H1 (cell line): Measurements from ENCODE around the gene ST6GALNAC3. TPM values are rescaled to one million over a fixed set of nuclear protein-coding genes. Genes with fewer than 3 reads are reported as not detected.

ENCODE experiments used
- CTCF ChIA-PET: fragments of 300-600 bp; sonication (Branson Sonifier 250); formaldehyde crosslinking; loops from one replicate; lab custom pipeline; 2021; ENCODE audit not compliant: partially characterized antibody; lab: Charles Lee
- POLR2A ChIA-PET: fragments of 300-600 bp; sonication (Branson Sonifier 250); formaldehyde crosslinking; loops from one replicate; lab custom pipeline; 2021; ENCODE audit warnings: inconsistent platforms; ENCODE audit not compliant: partially characterized antibody; lab: Charles Lee
- DNase-seq, 2 experiments: peaks; one replicate each; pipeline versions ENCODE4 v3.0.0 to v3.0.0-alpha.2; 2010 to 2022; ENCODE audit warnings: low spot score in 2 of 2, low read depth in 1 of 2, mixed read lengths in 1 of 2
- FAIRE-seq: peaks from 2 replicates; lab custom pipeline; 2011; peaks lifted over from hg19 to GRCh38; lab: Jason Lieb, UNC
- H2AFZ ChIP-seq: 2 replicates; pipeline ENCODE4 v1.8.1; 2012; ENCODE audit warnings: low read length, inconsistent platforms
- H2AK5ac ChIP-seq: 2 replicates; pipeline ENCODE4 v1.6.1; 2013; ENCODE audit warnings: low read depth, low read length
- H2BK120ac ChIP-seq: replicated peaks from 2 replicates; pipeline ENCODE3; 2013; ENCODE audit warnings: low read depth, low read length, inconsistent platforms
- H2BK12ac ChIP-seq: 2 replicates; pipeline ENCODE4 v1.6.1; 2013; ENCODE audit warnings: low read depth, low read length
- H2BK15ac ChIP-seq: 2 replicates; pipeline ENCODE4 v1.6.1; 2013; ENCODE audit warnings: low read length
- H2BK20ac ChIP-seq: 2 replicates; pipeline ENCODE4 v1.6.1; 2013; ENCODE audit warnings: low read length
- H2BK5ac ChIP-seq: 2 replicates; pipeline ENCODE4 v1.6.1; 2013; ENCODE audit warnings: low read depth, low read length
- H3K14ac ChIP-seq: 2 replicates; pipeline ENCODE4 v1.6.1; 2013; ENCODE audit warnings: inconsistent platforms; ENCODE audit not compliant: insufficient read length
- H3K18ac ChIP-seq: 2 replicates; pipeline ENCODE4 v1.6.1; 2013; ENCODE audit warnings: low read length; ENCODE audit errors: extremely low read depth
- H3K23ac ChIP-seq: 2 replicates; pipeline ENCODE4 v1.6.1; 2013; ENCODE audit warnings: inconsistent platforms; ENCODE audit not compliant: insufficient read length
- H3K23me2 ChIP-seq: 2 replicates; pipeline ENCODE4 v1.6.1; 2013; ENCODE audit warnings: low read depth, low read length
- H3K27ac ChIP-seq: 2 replicates; pipeline ENCODE4 v1.6.1; 2011; ENCODE audit warnings: low read depth, low read length, inconsistent platforms
- H3K27me3 ChIP-seq, 4 experiments: replicated peaks in 1 of 4; 1 replicate in 1 of 4; 2 replicates in 3 of 4; pipeline versions ENCODE4 v1.6.1 to v1.8.1; 2011 to 2013; ENCODE audit warnings: low read length in 3 of 4, mild to moderate bottlenecking in 3 of 4, inconsistent platforms in 2 of 4, mixed read lengths in 2 of 4, moderate library complexity in 1 of 4; ENCODE audit not compliant: control insufficient read depth in 3 of 4, insufficient read depth in 3 of 4; ENCODE audit errors: extremely low read depth in 1 of 4
- H3K36me3 ChIP-seq, 4 experiments: 2 replicates each; pipeline versions ENCODE4 v1.6.1 to v1.8.1; 2011 to 2013; ENCODE audit warnings: mild to moderate bottlenecking in 4 of 4, low read length in 3 of 4, moderate library complexity in 2 of 4, control low read depth in 1 of 4, inconsistent platforms in 1 of 4; ENCODE audit not compliant: insufficient read depth in 4 of 4, control insufficient read depth in 2 of 4
- H3K4ac ChIP-seq: replicated peaks from 2 replicates; pipeline ENCODE3; 2013; ENCODE audit warnings: low read length, low read depth, mixed read lengths, inconsistent platforms; ENCODE audit not compliant: insufficient read length
- H3K4me1 ChIP-seq, 4 experiments: replicated peaks in 1 of 4; 1 replicate in 1 of 4; 2 replicates in 3 of 4; pipeline versions ENCODE4 v1.6.1 to v1.8.1; 2011 to 2013; ENCODE audit warnings: low read length in 3 of 4, inconsistent platforms in 2 of 4, mixed read lengths in 1 of 4; ENCODE audit not compliant: insufficient read depth in 4 of 4, control insufficient read depth in 3 of 4
- H3K4me2 ChIP-seq, 2 experiments: 2 replicates each; pipeline versions ENCODE4 v1.6.1 to v1.8.1; 2011 to 2013; ENCODE audit warnings: low read depth in 2 of 2, low read length in 2 of 2, control low read depth in 1 of 2, inconsistent platforms in 1 of 2, mild to moderate bottlenecking in 1 of 2; ENCODE audit not compliant: insufficient read depth in 1 of 2
- H3K4me3 ChIP-seq, 4 experiments: fragments of 200-600, 300-600 bp in 1 of 4; sonication (generic), shearing (Covaris generic), sonication (Bioruptor Twin) in 1 of 4; 2 replicates each; pipeline versions ENCODE4 v1.5.1 to v1.8.1; 2011 to 2016; ENCODE audit warnings: low read length in 4 of 4, low read depth in 3 of 4, control low read depth in 2 of 4, inconsistent platforms in 2 of 4, mild to moderate bottlenecking in 2 of 4, mixed read lengths in 1 of 4, moderate library complexity in 1 of 4; ENCODE audit not compliant: insufficient read depth in 2 of 4; ENCODE audit errors: extremely low read depth in 1 of 4
- H3K56ac ChIP-seq: replicated peaks from 2 replicates; pipeline ENCODE3; 2013; ENCODE audit warnings: low read depth, mild to moderate bottlenecking, mixed read lengths, low read length, inconsistent platforms; ENCODE audit not compliant: insufficient read length
- H3K79me1 ChIP-seq: 2 replicates; pipeline ENCODE4 v1.6.1; 2013; ENCODE audit warnings: low read depth, low read length, control low read depth
- H3K79me2 ChIP-seq, 2 experiments: 2 replicates each; pipeline versions ENCODE4 v1.6.1 to v1.8.1; 2012 to 2013; ENCODE audit warnings: low read length in 2 of 2, mild to moderate bottlenecking in 2 of 2, inconsistent platforms in 1 of 2; ENCODE audit not compliant: insufficient read depth in 2 of 2, control insufficient read depth in 1 of 2
- H3K9ac ChIP-seq, 4 experiments: replicated peaks in 1 of 4; 1 replicate in 1 of 4; 2 replicates in 3 of 4; pipeline versions ENCODE4 v1.6.1 to v1.8.1; 2011 to 2013; ENCODE audit warnings: low read depth in 3 of 4, low read length in 3 of 4, control low read depth in 2 of 4, mild to moderate bottlenecking in 2 of 4, moderate library complexity in 2 of 4, inconsistent platforms in 1 of 4; ENCODE audit errors: extremely low read depth in 1 of 4
- H3K9me3 ChIP-seq, 2 experiments: 2 replicates each; pipeline versions ENCODE4 v1.6.1 to v1.8.1; 2012 to 2013; ENCODE audit warnings: mild to moderate bottlenecking in 2 of 2, moderate library complexity in 2 of 2, control low read depth in 1 of 2, inconsistent platforms in 1 of 2, low read depth in 1 of 2, low read length in 1 of 2, mixed read lengths in 1 of 2; ENCODE audit not compliant: insufficient read depth in 2 of 2
- H4K20me1 ChIP-seq, 2 experiments: replicated peaks in 1 of 2; 2 replicates each; pipeline versions ENCODE3 to v1.8.1; 2011 to 2013; ENCODE audit warnings: inconsistent platforms in 2 of 2, low read length in 2 of 2, mild to moderate bottlenecking in 1 of 2; ENCODE audit not compliant: insufficient read depth in 2 of 2, control insufficient read depth in 1 of 2
- H4K5ac ChIP-seq: 2 replicates; pipeline ENCODE4 v1.6.1; 2013; ENCODE audit warnings: low read length, low read depth, mixed read lengths, inconsistent platforms; ENCODE audit not compliant: insufficient read length
- H4K8ac ChIP-seq: 2 replicates; pipeline ENCODE4 v1.8.0; 2013; ENCODE audit warnings: mild to moderate bottlenecking, moderate library complexity, low read length, inconsistent platforms; ENCODE audit not compliant: insufficient read depth; ENCODE audit errors: extremely low read depth
- H4K91ac ChIP-seq: replicated peaks from 2 replicates; pipeline ENCODE3; 2013; ENCODE audit warnings: low read length, mixed read lengths, inconsistent platforms; ENCODE audit not compliant: insufficient read length
- BCL11A ChIP-seq, 2 experiments: IDR thresholded peaks; one replicate each; pipeline ENCODE4 v1.6.1; 2011; ENCODE audit warnings: low read depth in 2 of 2, low read length in 2 of 2, mild to moderate bottlenecking in 2 of 2
- WGBS, 2 experiments: shearing (Covaris generic) in 1 of 2; methylation state at CpG; one replicate each; pipeline versions ENCODE4 v1.1.6 to v1.1.7; 2013 to 2015; ENCODE audit warnings: low lambda C conversion rate in 2 of 2, mixed read lengths in 2 of 2, inconsistent platforms in 1 of 2, low coverage in 1 of 2, missing lambda C conversion rate in 1 of 2; ENCODE audit not compliant: insufficient replicate concordance in 2 of 2, insufficient coverage in 1 of 2, insufficient read length in 1 of 2; ENCODE audit errors: extremely low coverage in 1 of 2, missing lambda C conversion rate in 1 of 2; 5-methylcytosine and 5-hydroxymethylcytosine counted together
- polyA plus RNA-seq, 7 experiments: library from polyadenylated mRNA; depleted of rRNA in 3 of 7; stranded (reverse) in 5 of 7; unstranded in 2 of 7; fragments of >200 nt in 5 of 7; fragments of 200-250 nt in 2 of 7; gene quantifications; 1 replicate in 5 of 7; 2 replicates in 1 of 7; 4 replicates in 1 of 7; pipeline versions ENCODE4 v1.2.1 to v1.2.3, GENCODE V29; 2011 to 2013; ENCODE audit warnings: missing spikeins in 2 of 7, mixed read lengths in 2 of 7
- total RNA-seq: library from RNA; stranded (reverse); fragmentation: NEBNext Ultra II Directional; extraction: Animal tissue kit (Norgen Biotek cat#: 25700); gene quantifications from 2 replicates; pipeline ENCODE4 v1.2.1, GENCODE V29; 2021

ST6GALNAC3 gene
- total and polyA plus RNA-seq, 2 of the 8 experiments (the other 6 are each of a cell fraction or from before 2014, with no cell fraction given): 4.9 to 19.0 TPM

- no peak overlapping the region for H3K18ac ChIP-seq
Measured at GRCh38 chr1:76666499-76666898, 592.0 kb downstream of the ST6GALNAC3 start.

More at GRCh38 chr1:76666499-76666898, 592.0 kb downstream of the ST6GALNAC3 start:
- 92% methylated on average over 2 of the region's 2 CpGs; no CpG with 5 or more reads in 1 of the 2 experiments for WGBS, 2 experiments
- no peak overlapping the region for H2AFZ ChIP-seq
- DNase-seq (no peak), FAIRE-seq (no peak)
- H3K23ac ChIP-seq: no peak overlapping the region
- H4K8ac ChIP-seq: no peak overlapping the region
- H3K79me1 ChIP-seq: no peaks in the 10 kb centered on the region
- no peak overlapping the region for H2BK120ac ChIP-seq
- no peak overlapping the region for H3K27ac ChIP-seq
- H4K5ac ChIP-seq: no peak overlapping the region
- no peak overlapping the region for H2BK20ac ChIP-seq
- H3K14ac ChIP-seq: no peak overlapping the region
- H3K9ac ChIP-seq: no peak overlapping the region
- no peaks in the 10 kb centered on the region for H4K20me1 ChIP-seq
- POLR2A ChIA-PET: no interaction called here
- H2AK5ac ChIP-seq: no peak overlapping the region
- no peak overlapping the region for H3K4me2 ChIP-seq
- H2BK12ac ChIP-seq: no peak overlapping the region
- H3K36me3 ChIP-seq: no peaks in the 10 kb centered on the region
- H4K91ac ChIP-seq: no peak overlapping the region
- no peaks in the 10 kb centered on the region for H3K27me3 ChIP-seq
- H2BK15ac ChIP-seq: no peak overlapping the region
- H3K4me3 ChIP-seq: no peak overlapping the region
- H3K4me1 ChIP-seq: no peaks in the 10 kb centered on the region
- CTCF ChIA-PET: no interaction called here
- TF ChIP-seq BCL11A (IDR thresholded peaks at IDR 0.05; ENCODE audit: low read depth in 2 of 2, low read length in 2 of 2): no peak
- TF ChIP-seq, all 59 proteins: peak for 0
- H3K79me2 ChIP-seq: no peaks in the 10 kb centered on the region
- H3K56ac ChIP-seq: no peak overlapping the region
- no peaks in the 10 kb centered on the region for H3K23me2 ChIP-seq
- no peaks in the 10 kb centered on the region for H3K9me3 ChIP-seq
- no peak overlapping the region for H3K4ac ChIP-seq
- H2BK5ac ChIP-seq: no peak overlapping the region
